ENCODE data around the gene CFAP47.
"Not testable (repeated sequence)": the region's sequence is repeated elsewhere in the genome, so short reads cannot be mapped to it uniquely, and the experiment has no call there.

Gene CFAP47

GRCh38 chrX:36083256-36083655 is 163.7 kb downstream of the CFAP47 start:
- Histone ChIP-seq H3K9ac (ENCODE audit: low read length) (no peak overlapping the region), H3K4me1 (ENCODE audit: control insufficient read depth, insufficient read depth, low read length) (no peaks in the 10 kb centered on the region), H3K27ac (ENCODE audit: low read depth, low read length) (no peak overlapping the region), H3K27me3 (ENCODE audit: control insufficient read depth, insufficient read depth, low read length) (no peaks in the 10 kb centered on the region), H3K4me3 (ENCODE audit: low read length) (no peak overlapping the region), H3K36me3 (ENCODE audit: control insufficient read depth, insufficient read depth, low read length) (no peaks in the 10 kb centered on the region)

DNA sequence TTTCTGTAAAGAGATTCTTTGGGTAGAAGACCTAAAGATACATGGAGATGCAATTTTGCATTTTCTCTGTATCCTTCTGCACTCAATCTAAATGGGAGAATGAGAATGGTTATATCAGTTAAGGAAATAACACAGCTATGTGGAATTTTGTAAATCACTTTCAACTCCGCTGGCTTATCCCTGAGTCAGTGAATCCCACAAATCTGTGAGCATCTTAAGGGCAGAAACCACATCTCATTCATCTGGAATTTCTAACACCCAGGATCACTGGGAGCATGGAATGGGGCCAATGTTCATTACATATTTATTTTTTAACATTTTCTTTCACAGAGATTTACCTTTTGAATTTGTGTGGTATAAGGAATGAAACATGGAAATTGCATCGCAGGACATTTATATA is 167.8 kb downstream of the CFAP47 start:
- no peaks in the 10 kb centered on the region for H3K36me3 ChIP-seq (ENCODE audit: control insufficient read depth, insufficient read depth, low read length)
- H3K4me3 ChIP-seq (ENCODE audit: low read length): no peak overlapping the region
- no peaks in the 10 kb centered on the region for H3K27me3 ChIP-seq (ENCODE audit: control insufficient read depth, insufficient read depth, low read length)
- no peaks in the 10 kb centered on the region for H3K4me1 ChIP-seq (ENCODE audit: control insufficient read depth, insufficient read depth, low read length)
- H3K9ac ChIP-seq (ENCODE audit: low read length): no peak overlapping the region
- no peak overlapping the region for H3K27ac ChIP-seq (ENCODE audit: low read depth, low read length)

DNA sequence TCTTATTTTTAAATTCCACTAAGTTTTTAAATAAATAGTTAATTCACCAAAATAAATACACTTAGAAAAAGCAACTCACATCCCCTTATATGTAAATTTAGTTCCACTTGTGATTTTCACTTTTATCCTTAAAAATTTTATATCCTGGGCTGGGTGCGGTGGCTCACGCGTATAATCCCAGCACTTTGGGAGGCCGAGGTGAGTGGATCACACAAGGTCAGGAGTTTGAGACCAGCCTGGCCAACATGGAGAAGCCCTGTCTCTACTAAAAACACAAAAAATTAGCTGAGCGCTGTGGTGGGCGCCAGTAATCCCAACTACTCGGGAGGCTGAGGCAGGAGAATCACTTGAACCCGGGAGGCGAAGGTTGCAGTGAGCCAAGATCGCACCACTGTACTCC is 169.4 kb downstream of the CFAP47 start:
- not testable (repeated sequence) for H3K36me3 ChIP-seq (ENCODE audit: control insufficient read depth, insufficient read depth, low read length); H3K27me3 ChIP-seq (ENCODE audit: control insufficient read depth, insufficient read depth, low read length); H3K27ac ChIP-seq (ENCODE audit: low read depth, low read length); H3K4me3 ChIP-seq (ENCODE audit: low read length); H3K4me1 ChIP-seq (ENCODE audit: control insufficient read depth, insufficient read depth, low read length); H3K9ac ChIP-seq (ENCODE audit: low read length)

- Histone ChIP-seq H3K4me3 (ENCODE audit: low read length) (no peak overlapping the region), H3K4me1 (ENCODE audit: control insufficient read depth, insufficient read depth, low read length) (no peaks in the 10 kb centered on the region), H3K27ac (ENCODE audit: low read depth, low read length) (no peak overlapping the region), H3K36me3 (ENCODE audit: control insufficient read depth, insufficient read depth, low read length) (no peaks in the 10 kb centered on the region), H3K27me3 (ENCODE audit: control insufficient read depth, insufficient read depth, low read length) (no peaks in the 10 kb centered on the region), H3K9ac (ENCODE audit: low read length) (no peak overlapping the region)
Measured at GRCh38 chrX:36102425-36102824, 182.9 kb downstream of the CFAP47 start.

- no peaks in the 10 kb centered on the region for H3K27me3 ChIP-seq (ENCODE audit: control insufficient read depth, insufficient read depth, low read length)
Measured at GRCh38 chrX:36116222-36116621, 196.7 kb downstream of the CFAP47 start.

DNA sequence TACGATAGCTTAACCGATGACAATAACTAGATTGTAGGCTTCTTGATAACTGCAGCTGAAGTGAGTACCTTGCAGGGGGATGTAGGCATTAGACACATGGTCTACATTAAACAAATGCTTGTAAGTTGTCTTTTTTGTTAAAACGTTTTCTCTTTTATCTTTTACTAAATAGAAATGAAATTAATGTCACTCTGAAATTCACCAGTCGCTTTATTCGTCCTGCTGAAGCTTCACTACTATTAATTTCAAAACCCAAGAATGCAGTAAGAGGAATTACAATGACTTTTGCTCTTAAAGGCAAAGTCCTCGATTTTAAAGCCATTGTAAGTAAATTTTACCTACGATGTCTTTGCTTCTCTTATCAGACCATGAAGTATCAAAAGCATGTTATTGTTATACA is 239.7 kb downstream of the CFAP47 start:
- Histone ChIP-seq H3K9ac (ENCODE audit: low read length) (no peak overlapping the region), H3K27me3 (ENCODE audit: control insufficient read depth, insufficient read depth, low read length) (no peaks in the 10 kb centered on the region), H3K4me1 (ENCODE audit: control insufficient read depth, insufficient read depth, low read length) (no peaks in the 10 kb centered on the region), H3K4me3 (ENCODE audit: low read length) (no peak overlapping the region), H3K27ac (ENCODE audit: low read depth, low read length) (no peak overlapping the region), H3K36me3 (ENCODE audit: control insufficient read depth, insufficient read depth, low read length) (no peaks in the 10 kb centered on the region)

More at GRCh38 chrX:36116222-36116621, 196.7 kb downstream of the CFAP47 start:
- Histone ChIP-seq H3K27ac (ENCODE audit: low read depth, low read length) (no peak overlapping the region), H3K36me3 (ENCODE audit: control insufficient read depth, insufficient read depth, low read length) (no peaks in the 10 kb centered on the region), H3K4me1 (ENCODE audit: control insufficient read depth, insufficient read depth, low read length) (no peaks in the 10 kb centered on the region), H3K9ac (ENCODE audit: low read length) (no peak overlapping the region), H3K4me3 (ENCODE audit: low read length) (no peak overlapping the region)

GRCh38 chrX:36160081-36160480 is 240.5 kb downstream of the CFAP47 start:
- H3K4me1 ChIP-seq (ENCODE audit: control insufficient read depth, insufficient read depth, low read length): no peaks in the 10 kb centered on the region
- no peaks in the 10 kb centered on the region for H3K27me3 ChIP-seq (ENCODE audit: control insufficient read depth, insufficient read depth, low read length)
- H3K4me3 ChIP-seq (ENCODE audit: low read length): no peak overlapping the region
- no peaks in the 10 kb centered on the region for H3K36me3 ChIP-seq (ENCODE audit: control insufficient read depth, insufficient read depth, low read length)
- no peak overlapping the region for H3K27ac ChIP-seq (ENCODE audit: low read depth, low read length)
- no peak overlapping the region for H3K9ac ChIP-seq (ENCODE audit: low read length)

- Histone ChIP-seq H3K4me1 (ENCODE audit: control insufficient read depth, insufficient read depth, low read length) (no peaks in the 10 kb centered on the region), H3K27me3 (ENCODE audit: control insufficient read depth, insufficient read depth, low read length) (no peaks in the 10 kb centered on the region), H3K4me3 (ENCODE audit: low read length) (no peak overlapping the region), H3K27ac (ENCODE audit: low read depth, low read length) (no peak overlapping the region), H3K36me3 (ENCODE audit: control insufficient read depth, insufficient read depth, low read length) (no peaks in the 10 kb centered on the region), H3K9ac (ENCODE audit: low read length) (no peak overlapping the region)
Measured at GRCh38 chrX:36198575-36198974, 279.0 kb downstream of the CFAP47 start.

DNA sequence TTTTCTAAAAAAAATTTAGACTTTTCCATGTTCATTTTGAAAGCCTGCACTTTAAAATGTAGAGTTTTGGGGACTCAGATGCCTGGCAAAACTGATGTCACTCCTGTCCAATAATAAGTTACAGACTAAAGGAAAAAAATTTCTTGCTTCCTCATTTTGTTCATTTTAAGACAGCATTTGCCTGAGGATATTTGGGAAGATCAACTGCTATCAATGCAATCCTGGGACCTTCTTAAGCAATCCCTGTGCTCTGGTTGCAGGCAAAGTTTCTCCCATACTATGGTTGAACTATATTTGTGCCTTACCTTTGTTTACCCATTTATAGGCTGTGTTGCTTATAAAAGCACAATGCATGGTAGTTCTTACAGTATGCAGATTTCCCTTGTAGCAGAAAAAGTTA is 280.4 kb downstream of the CFAP47 start:
- no peak overlapping the region for H3K4me3 ChIP-seq (ENCODE audit: low read length)
- no peak overlapping the region for H3K27ac ChIP-seq (ENCODE audit: low read depth, low read length)
- H3K9ac ChIP-seq (ENCODE audit: low read length): no peak overlapping the region
- H3K4me1 ChIP-seq (ENCODE audit: control insufficient read depth, insufficient read depth, low read length): no peaks in the 10 kb centered on the region
- H3K36me3 ChIP-seq (ENCODE audit: control insufficient read depth, insufficient read depth, low read length): no peaks in the 10 kb centered on the region
- no peaks in the 10 kb centered on the region for H3K27me3 ChIP-seq (ENCODE audit: control insufficient read depth, insufficient read depth, low read length)

GRCh38 chrX:36214924-36215323 is 295.4 kb downstream of the CFAP47 start:
- Histone ChIP-seq H3K9ac (ENCODE audit: low read length) (no peak overlapping the region), H3K27ac (ENCODE audit: low read depth, low read length) (no peak overlapping the region), H3K36me3 (ENCODE audit: control insufficient read depth, insufficient read depth, low read length) (no peaks in the 10 kb centered on the region), H3K4me1 (ENCODE audit: control insufficient read depth, insufficient read depth, low read length) (no peaks in the 10 kb centered on the region), H3K27me3 (ENCODE audit: control insufficient read depth, insufficient read depth, low read length) (no peaks in the 10 kb centered on the region), H3K4me3 (ENCODE audit: low read length) (no peak overlapping the region)

DNA sequence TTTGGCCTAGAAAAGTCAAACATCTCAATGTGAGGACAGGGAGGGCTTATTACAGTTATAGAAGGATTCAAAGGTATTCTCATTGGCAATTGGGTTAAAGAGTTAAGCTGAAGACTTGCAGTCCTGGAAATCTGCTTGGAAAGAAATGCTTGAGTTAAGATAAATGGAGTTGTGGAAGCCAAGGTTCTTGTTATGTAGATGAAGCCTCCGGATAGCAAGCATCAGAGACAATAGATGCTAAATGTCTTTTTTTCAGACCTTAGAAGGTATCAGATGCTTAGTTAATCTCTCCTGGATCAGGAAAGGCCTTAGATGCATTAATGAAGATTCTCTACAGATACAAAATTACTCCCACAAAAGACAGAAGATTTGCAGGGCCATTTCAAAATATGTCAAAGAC is 299.3 kb downstream of the CFAP47 start:
- Histone ChIP-seq H3K4me1 (ENCODE audit: control insufficient read depth, insufficient read depth, low read length) (no peaks in the 10 kb centered on the region), H3K9ac (ENCODE audit: low read length) (no peak overlapping the region), H3K27me3 (ENCODE audit: control insufficient read depth, insufficient read depth, low read length) (no peaks in the 10 kb centered on the region), H3K36me3 (ENCODE audit: control insufficient read depth, insufficient read depth, low read length) (no peaks in the 10 kb centered on the region), H3K4me3 (ENCODE audit: low read length) (no peak overlapping the region), H3K27ac (ENCODE audit: low read depth, low read length) (no peak overlapping the region)

GRCh38 chrX:36234840-36235528 is 315.4 kb downstream of the CFAP47 start:
- H3K27ac ChIP-seq (ENCODE audit: low read depth, low read length); H3K4me3 ChIP-seq (ENCODE audit: low read length); H3K4me1 ChIP-seq (ENCODE audit: control insufficient read depth, insufficient read depth, low read length); H3K36me3 ChIP-seq (ENCODE audit: control insufficient read depth, insufficient read depth, low read length); H3K9ac ChIP-seq (ENCODE audit: low read length); H3K27me3 ChIP-seq (ENCODE audit: control insufficient read depth, insufficient read depth, low read length): not testable (repeated sequence)

DNA sequence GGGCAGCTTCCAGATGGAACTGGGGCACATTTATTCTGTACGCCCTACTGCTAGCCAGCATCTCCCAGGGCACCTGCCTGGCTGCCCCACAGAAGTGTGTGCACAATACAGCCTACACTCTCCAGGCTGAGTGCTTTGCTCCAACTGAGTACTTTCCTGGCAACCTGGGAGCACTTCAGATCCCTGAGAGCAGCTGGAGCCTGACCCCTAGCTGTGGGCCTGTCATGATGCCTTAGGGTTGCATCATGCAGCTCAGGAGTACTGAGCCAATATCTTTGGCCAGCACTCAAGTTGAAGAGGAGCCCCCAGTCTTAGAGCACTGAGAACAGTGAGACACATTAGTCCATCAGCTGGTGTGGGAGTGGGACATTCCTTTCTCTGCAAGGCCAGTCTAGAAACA is 321.9 kb downstream of the CFAP47 start:
- Histone ChIP-seq H3K27ac (ENCODE audit: low read depth, low read length) (no peak overlapping the region), H3K9ac (ENCODE audit: low read length) (no peak overlapping the region), H3K4me1 (ENCODE audit: control insufficient read depth, insufficient read depth, low read length) (no peaks in the 10 kb centered on the region), H3K27me3 (ENCODE audit: control insufficient read depth, insufficient read depth, low read length) (no peaks in the 10 kb centered on the region), H3K36me3 (ENCODE audit: control insufficient read depth, insufficient read depth, low read length) (no peaks in the 10 kb centered on the region), H3K4me3 (ENCODE audit: low read length) (no peak overlapping the region)
